Measurements from ENCODE around the gene PRKAG2. TPM values are rescaled to one million over a fixed set of nuclear protein-coding genes. Genes with fewer than 3 reads are reported as not detected.

PRKAG2 gene
- total and polyA plus RNA-seq, 4 donors = 3.6 to 25.1 (median 16.8) TPM

DNA sequence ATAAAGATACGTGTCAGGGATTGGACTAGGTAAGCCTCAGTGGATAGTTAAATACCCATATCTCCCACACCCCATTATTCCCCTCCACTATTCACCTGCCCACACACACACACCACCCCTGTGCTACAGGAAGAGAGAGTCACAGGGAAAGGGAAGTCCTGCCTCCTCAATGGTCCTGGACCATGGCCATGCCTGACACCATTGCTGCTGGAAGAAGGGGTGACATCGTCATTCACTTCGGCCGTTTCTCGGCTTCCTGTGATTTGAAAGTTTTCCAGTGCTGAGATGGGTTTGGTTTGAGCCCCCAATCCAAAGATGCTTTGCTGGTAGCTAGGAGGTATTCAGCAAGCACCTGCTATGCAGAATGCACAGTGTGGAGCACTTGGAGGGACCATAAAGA, 18.5 kb downstream of the PRKAG2 start:
- 86% methylated on average over 5 of the region's 5 CpGs for WGBS
- no peak overlapping the region for H3K4me3 ChIP-seq (ENCODE audit: low read depth in 1 of 3, low read length in 3 of 3)
- no peak overlapping the region for H3K9ac ChIP-seq (ENCODE audit: low read depth in 1 of 2, low read length in 2 of 2)
- H3K36me3 ChIP-seq (ENCODE audit: control insufficient read depth in 4 of 4, insufficient read depth in 3 of 4, low read depth in 1 of 4, low read length in 3 of 4) = no peaks in the 10 kb centered on the region
- no peak overlapping the region for H3K27ac ChIP-seq (ENCODE audit: low read depth in 1 of 2, low read length in 2 of 2)
- H3K9me3 ChIP-seq (ENCODE audit: control insufficient read depth in 4 of 4, low read length in 3 of 4) = no peaks in the 10 kb centered on the region
- H3K27me3 ChIP-seq (ENCODE audit: control insufficient read depth in 4 of 4, insufficient read depth in 4 of 4, low read length in 3 of 4) = no peaks in the 10 kb centered on the region
- peaks cover 1 to 43% (median 19%) of the 10 kb centered on the region in 4 donors for H3K4me1 ChIP-seq (ENCODE audit: control insufficient read depth in 4 of 4, insufficient read depth in 4 of 4, low read length in 3 of 4)
- DNase-seq (ENCODE audit: low spot score) = no peak
- TF ChIP-seq SP1 (IDR thresholded peaks at IDR 0.05) = no peak
- TF ChIP-seq FOXA2 (IDR thresholded peaks at IDR 0.05) = no peak
- TF ChIP-seq GABPA (IDR thresholded peaks at IDR 0.05 in 1 of 2, conservative IDR thresholded peaks at IDR 0.05 in 1 of 2) = no peak
- TF ChIP-seq, protein P1, sequence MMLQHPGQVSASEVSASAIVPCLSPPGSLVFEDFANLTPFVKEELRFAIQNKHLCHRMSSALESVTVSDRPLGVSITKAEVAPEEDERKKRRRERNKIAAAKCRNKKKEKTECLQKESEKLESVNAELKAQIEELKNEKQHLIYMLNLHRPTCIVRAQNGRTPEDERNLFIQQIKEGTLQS (IDR thresholded peaks at IDR 0.05) = no peak
- TF ChIP-seq HNF4A (conservative IDR thresholded peaks at IDR 0.05) = no peak
- TF ChIP-seq, protein P2, sequence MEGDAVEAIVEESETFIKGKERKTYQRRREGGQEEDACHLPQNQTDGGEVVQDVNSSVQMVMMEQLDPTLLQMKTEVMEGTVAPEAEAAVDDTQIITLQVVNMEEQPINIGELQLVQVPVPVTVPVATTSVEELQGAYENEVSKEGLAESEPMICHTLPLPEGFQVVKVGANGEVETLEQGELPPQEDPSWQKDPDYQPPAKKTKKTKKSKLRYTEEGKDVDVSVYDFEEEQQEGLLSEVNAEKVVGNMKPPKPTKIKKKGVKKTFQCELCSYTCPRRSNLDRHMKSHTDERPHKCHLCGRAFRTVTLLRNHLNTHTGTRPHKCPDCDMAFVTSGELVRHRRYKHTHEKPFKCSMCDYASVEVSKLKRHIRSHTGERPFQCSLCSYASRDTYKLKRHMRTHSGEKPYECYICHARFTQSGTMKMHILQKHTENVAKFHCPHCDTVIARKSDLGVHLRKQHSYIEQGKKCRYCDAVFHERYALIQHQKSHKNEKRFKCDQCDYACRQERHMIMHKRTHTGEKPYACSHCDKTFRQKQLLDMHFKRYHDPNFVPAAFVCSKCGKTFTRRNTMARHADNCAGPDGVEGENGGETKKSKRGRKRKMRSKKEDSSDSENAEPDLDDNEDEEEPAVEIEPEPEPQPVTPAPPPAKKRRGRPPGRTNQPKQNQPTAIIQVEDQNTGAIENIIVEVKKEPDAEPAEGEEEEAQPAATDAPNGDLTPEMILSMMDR (IDR thresholded peaks at IDR 0.05; ENCODE audit: low read depth, low read length, missing input control) = no peak
- no peak for TF ChIP-seq JUND (IDR thresholded peaks at IDR 0.05)
- TF ChIP-seq, protein P3, sequence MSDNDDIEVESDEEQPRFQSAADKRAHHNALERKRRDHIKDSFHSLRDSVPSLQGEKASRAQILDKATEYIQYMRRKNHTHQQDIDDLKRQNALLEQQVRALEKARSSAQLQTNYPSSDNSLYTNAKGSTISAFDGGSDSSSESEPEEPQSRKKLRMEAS (IDR thresholded peaks at IDR 0.05) = no peak
- TF ChIP-seq NR2F2 (IDR thresholded peaks at IDR 0.05) = no peak
- TF ChIP-seq YY1 (IDR thresholded peaks at IDR 0.05) = no peak
- no peak for TF ChIP-seq TAF1 (conservative IDR thresholded peaks at IDR 0.05)
- TF ChIP-seq RXRA (IDR thresholded peaks at IDR 0.05) = no peak
- no peak for TF ChIP-seq HNF4G (IDR thresholded peaks at IDR 0.05)
- TF ChIP-seq, protein P4, sequence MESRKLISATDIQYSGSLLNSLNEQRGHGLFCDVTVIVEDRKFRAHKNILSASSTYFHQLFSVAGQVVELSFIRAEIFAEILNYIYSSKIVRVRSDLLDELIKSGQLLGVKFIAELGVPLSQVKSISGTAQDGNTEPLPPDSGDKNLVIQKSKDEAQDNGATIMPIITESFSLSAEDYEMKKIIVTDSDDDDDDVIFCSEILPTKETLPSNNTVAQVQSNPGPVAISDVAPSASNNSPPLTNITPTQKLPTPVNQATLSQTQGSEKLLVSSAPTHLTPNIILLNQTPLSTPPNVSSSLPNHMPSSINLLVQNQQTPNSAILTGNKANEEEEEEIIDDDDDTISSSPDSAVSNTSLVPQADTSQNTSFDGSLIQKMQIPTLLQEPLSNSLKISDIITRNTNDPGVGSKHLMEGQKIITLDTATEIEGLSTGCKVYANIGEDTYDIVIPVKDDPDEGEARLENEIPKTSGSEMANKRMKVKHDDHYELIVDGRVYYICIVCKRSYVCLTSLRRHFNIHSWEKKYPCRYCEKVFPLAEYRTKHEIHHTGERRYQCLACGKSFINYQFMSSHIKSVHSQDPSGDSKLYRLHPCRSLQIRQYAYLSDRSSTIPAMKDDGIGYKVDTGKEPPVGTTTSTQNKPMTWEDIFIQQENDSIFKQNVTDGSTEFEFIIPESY (IDR thresholded peaks at IDR 0.05) = no peak
- no peak for TF ChIP-seq FOXA1 (IDR thresholded peaks at IDR 0.05)

DNA sequence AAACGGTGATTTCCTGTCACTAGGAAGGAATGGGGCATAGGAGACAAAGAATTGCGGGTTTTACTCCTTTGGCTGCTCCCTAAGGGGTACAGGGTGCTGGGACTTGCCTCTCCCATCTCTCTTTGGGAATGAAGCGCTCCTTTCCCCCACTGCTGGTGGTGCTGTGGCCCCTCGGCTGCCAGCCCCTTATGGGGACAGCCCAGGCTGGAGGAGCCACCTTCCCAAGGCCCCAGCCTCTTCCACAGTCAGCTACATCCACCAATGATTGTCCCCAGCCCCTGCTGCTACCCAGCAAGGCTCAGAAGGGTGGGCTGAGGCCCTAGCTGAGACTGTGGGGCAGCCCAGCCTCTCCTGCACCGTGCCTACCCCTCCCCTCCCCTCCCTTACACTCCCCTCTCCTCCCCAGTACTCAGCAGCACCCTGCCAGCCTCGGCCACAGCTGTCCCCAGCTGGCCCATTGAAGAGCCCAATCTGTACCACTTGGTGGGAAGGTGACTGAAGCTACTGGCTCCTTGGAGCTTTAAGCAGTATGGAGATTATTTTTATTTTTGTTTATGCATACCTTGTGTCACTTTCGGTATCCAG, 19.0 kb downstream of the PRKAG2 start:
- H3K4me1 ChIP-seq (ENCODE audit: control insufficient read depth in 4 of 4, insufficient read depth in 4 of 4, low read length in 3 of 4) = peaks cover 1 to 38% (median 15%) of the 10 kb centered on the region in 4 donors
- H3K9me3 ChIP-seq (ENCODE audit: control insufficient read depth in 4 of 4, low read length in 3 of 4) = no peaks in the 10 kb centered on the region
- H3K36me3 ChIP-seq (ENCODE audit: control insufficient read depth in 4 of 4, insufficient read depth in 3 of 4, low read depth in 1 of 4, low read length in 3 of 4) = no peaks in the 10 kb centered on the region
- H3K27me3 ChIP-seq (ENCODE audit: control insufficient read depth in 4 of 4, insufficient read depth in 4 of 4, low read length in 3 of 4) = no peaks in the 10 kb centered on the region
- no peak overlapping the region for H3K4me3 ChIP-seq (ENCODE audit: low read depth in 1 of 3, low read length in 3 of 3)
- H3K9ac ChIP-seq (ENCODE audit: low read depth in 1 of 2, low read length in 2 of 2) = no peak overlapping the region
- no peak for DNase-seq (ENCODE audit: low spot score)
- 63% methylated on average over 7 of the region's 7 CpGs for WGBS
- H3K27ac ChIP-seq (ENCODE audit: low read depth in 1 of 2, low read length in 2 of 2) = no peak overlapping the region
- TF ChIP-seq GABPA (IDR thresholded peaks at IDR 0.05 in 1 of 2, conservative IDR thresholded peaks at IDR 0.05 in 1 of 2) (no peak), RAD21 (IDR thresholded peaks at IDR 0.05) (no peak), NR2F2 (IDR thresholded peaks at IDR 0.05) (no peak), JUND (IDR thresholded peaks at IDR 0.05) (no peak), EGR1 (IDR thresholded peaks at IDR 0.05; ENCODE audit: low read depth in 2 of 2) (no peak), SP1 (IDR thresholded peaks at IDR 0.05) (no peak), HNF4A (conservative IDR thresholded peaks at IDR 0.05) (no peak), RXRA (IDR thresholded peaks at IDR 0.05) (no peak)
- TF ChIP-seq, protein P5, sequence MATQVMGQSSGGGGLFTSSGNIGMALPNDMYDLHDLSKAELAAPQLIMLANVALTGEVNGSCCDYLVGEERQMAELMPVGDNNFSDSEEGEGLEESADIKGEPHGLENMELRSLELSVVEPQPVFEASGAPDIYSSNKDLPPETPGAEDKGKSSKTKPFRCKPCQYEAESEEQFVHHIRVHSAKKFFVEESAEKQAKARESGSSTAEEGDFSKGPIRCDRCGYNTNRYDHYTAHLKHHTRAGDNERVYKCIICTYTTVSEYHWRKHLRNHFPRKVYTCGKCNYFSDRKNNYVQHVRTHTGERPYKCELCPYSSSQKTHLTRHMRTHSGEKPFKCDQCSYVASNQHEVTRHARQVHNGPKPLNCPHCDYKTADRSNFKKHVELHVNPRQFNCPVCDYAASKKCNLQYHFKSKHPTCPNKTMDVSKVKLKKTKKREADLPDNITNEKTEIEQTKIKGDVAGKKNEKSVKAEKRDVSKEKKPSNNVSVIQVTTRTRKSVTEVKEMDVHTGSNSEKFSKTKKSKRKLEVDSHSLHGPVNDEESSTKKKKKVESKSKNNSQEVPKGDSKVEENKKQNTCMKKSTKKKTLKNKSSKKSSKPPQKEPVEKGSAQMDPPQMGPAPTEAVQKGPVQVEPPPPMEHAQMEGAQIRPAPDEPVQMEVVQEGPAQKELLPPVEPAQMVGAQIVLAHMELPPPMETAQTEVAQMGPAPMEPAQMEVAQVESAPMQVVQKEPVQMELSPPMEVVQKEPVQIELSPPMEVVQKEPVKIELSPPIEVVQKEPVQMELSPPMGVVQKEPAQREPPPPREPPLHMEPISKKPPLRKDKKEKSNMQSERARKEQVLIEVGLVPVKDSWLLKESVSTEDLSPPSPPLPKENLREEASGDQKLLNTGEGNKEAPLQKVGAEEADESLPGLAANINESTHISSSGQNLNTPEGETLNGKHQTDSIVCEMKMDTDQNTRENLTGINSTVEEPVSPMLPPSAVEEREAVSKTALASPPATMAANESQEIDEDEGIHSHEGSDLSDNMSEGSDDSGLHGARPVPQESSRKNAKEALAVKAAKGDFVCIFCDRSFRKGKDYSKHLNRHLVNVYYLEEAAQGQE (IDR thresholded peaks at IDR 0.05) = no peak
- TF ChIP-seq, protein P4 (IDR thresholded peaks at IDR 0.05) = no peak
- TF ChIP-seq, protein P3 (IDR thresholded peaks at IDR 0.05) = no peak
- TF ChIP-seq, protein P1 (IDR thresholded peaks at IDR 0.05) = no peak
- TF ChIP-seq, protein P2 (IDR thresholded peaks at IDR 0.05; ENCODE audit: low read depth, low read length, missing input control) = no peak
